Measurements from ENCODE around the gene MX2.

Gene MX2

GRCh38 chr21:41447356-41447755 lies 85.5 kb downstream of the MX2 start:
- no peaks in the 10 kb centered on the region for H3K4me1 ChIP-seq (ENCODE audit: insufficient read depth, low read length)
- no peak overlapping the region for H3K9ac ChIP-seq (ENCODE audit: low read depth, low read length)
- no peaks in the 10 kb centered on the region for H3K9me3 ChIP-seq (ENCODE audit: control insufficient read depth, insufficient read depth, low read length)
- no peaks in the 10 kb centered on the region for H3K36me3 ChIP-seq (ENCODE audit: insufficient read depth, low read length)

- H3K9me3 ChIP-seq (ENCODE audit: control insufficient read depth, insufficient read depth, low read length), result no peaks in the 10 kb centered on the region
- H3K36me3 ChIP-seq (ENCODE audit: insufficient read depth, low read length), result no peaks in the 10 kb centered on the region
- H3K4me1 ChIP-seq (ENCODE audit: insufficient read depth, low read length), result peaks cover 7% of the 10 kb centered on the region; the same call in 1 of the 2 replicates
- no peak overlapping the region for H3K9ac ChIP-seq (ENCODE audit: low read depth, low read length)
Observed at GRCh38 chr21:41449613-41450012, 87.8 kb downstream of the MX2 start.

DNA sequence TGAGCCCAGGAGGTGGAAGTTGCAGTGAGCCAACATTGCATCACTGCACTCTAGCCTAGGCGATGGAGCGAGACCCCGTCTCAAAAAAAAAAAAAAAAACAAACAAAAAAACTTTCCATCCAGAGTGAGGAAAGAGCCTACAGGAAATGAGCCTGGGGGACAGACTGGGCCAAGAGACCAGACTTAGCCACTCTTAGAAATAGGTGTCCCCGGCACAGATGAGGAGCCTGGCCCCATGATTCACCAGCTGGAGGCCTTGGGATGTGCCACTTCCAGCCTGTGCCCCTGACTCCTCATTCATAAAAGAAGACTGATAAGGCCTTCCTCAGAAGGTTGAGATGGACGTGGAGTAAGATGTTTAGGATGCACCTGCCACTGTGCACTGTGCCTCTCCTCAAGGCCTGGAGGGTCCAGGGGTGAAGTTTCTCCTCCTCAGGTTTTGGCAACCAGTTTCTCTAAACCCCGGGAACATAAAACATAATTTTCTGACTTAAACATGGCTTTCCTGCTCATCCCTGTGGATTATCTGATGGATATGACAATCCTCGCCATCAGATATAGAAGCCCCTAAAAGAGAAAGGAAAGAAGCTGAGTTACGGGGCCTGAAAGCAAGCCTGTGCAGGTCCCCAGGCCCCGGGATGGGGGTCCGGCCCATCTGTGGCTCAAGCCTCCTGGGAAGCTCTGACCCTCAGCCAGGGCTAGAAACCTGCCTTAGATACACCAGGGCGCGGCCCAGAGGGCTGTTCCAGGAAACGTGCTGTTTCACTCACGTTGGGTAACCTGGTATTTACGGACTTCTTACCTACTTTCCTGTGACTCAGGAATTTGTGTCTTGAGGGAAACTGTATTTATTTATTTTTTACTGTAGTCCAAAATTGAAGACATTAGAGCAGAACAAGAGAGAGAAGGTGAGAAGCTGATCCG lies 90.2 kb downstream of the MX2 start:
- peaks cover 7% of the 10 kb centered on the region; the same call in 1 of the 2 replicates for H3K4me1 ChIP-seq (ENCODE audit: insufficient read depth, low read length)
- no peak overlapping the region for H3K9ac ChIP-seq (ENCODE audit: low read depth, low read length)
- no peaks in the 10 kb centered on the region for H3K9me3 ChIP-seq (ENCODE audit: control insufficient read depth, insufficient read depth, low read length)
- no peaks in the 10 kb centered on the region; the same call in 1 of the 2 replicates for H3K36me3 ChIP-seq (ENCODE audit: insufficient read depth, low read length)

GRCh38 chr21:41453198-41453597 lies 91.4 kb downstream of the MX2 start:
- Histone ChIP-seq H3K4me1 (ENCODE audit: insufficient read depth, low read length) (peaks cover 7% of the 10 kb centered on the region; the same call in 1 of the 2 replicates), H3K9me3 (ENCODE audit: control insufficient read depth, insufficient read depth, low read length) (no peaks in the 10 kb centered on the region), H3K36me3 (ENCODE audit: insufficient read depth, low read length) (no peaks in the 10 kb centered on the region; the same call in 1 of the 2 replicates), H3K9ac (ENCODE audit: low read depth, low read length) (no peak overlapping the region)

DNA sequence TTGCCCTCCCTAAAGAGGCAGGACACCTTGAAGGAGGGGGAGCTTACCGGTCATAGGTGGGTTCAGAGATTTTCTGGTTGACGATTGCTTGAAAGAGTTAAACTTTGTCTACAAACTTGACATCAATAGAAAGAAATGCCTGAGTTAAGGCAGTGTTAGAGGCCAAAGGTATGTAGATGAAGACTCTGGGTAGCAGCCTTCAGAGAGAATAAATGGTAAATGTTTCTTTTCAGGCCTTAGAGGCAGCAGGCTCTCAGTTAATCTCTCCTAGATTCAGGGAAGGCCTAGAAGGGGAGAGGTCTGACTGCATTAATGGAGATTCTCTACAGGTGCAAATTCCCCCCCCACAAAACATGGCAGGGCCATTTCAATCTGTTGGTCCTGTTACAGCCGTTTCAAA lies 91.9 kb downstream of the MX2 start:
- H3K4me1 ChIP-seq (ENCODE audit: insufficient read depth, low read length), result peaks cover 7% of the 10 kb centered on the region; the same call in 1 of the 2 replicates
- no peaks in the 10 kb centered on the region for H3K9me3 ChIP-seq (ENCODE audit: control insufficient read depth, insufficient read depth, low read length)
- no peak overlapping the region for H3K9ac ChIP-seq (ENCODE audit: low read depth, low read length)
- H3K36me3 ChIP-seq (ENCODE audit: insufficient read depth, low read length), result no peaks in the 10 kb centered on the region; the same call in 1 of the 2 replicates

DNA sequence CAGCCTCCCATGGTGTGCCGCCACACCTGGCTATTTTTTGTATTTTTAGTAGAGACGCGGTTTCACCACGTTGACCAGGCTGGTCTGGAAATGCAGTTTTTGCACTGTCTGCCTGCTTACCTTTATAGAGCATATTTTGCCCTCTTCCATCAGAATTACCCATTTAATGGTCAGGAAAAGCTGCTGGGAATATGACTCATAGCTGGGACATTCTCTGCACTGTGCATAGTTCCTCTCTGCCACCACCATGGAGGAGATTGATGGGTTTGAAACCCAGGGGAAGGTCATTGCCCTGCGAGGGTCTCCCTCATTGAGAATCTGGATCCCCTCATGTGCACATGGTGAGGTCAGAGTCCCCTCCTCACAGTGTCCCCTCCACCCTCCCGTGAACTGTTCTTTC lies 96.3 kb downstream of the MX2 start:
- peaks cover 7% of the 10 kb centered on the region; the same call in 1 of the 2 replicates for H3K4me1 ChIP-seq (ENCODE audit: insufficient read depth, low read length)
- no peaks in the 10 kb centered on the region; the same call in 1 of the 2 replicates for H3K36me3 ChIP-seq (ENCODE audit: insufficient read depth, low read length)
- H3K9ac ChIP-seq (ENCODE audit: low read depth, low read length), result no peak overlapping the region
- H3K9me3 ChIP-seq (ENCODE audit: control insufficient read depth, insufficient read depth, low read length), result no peaks in the 10 kb centered on the region

DNA sequence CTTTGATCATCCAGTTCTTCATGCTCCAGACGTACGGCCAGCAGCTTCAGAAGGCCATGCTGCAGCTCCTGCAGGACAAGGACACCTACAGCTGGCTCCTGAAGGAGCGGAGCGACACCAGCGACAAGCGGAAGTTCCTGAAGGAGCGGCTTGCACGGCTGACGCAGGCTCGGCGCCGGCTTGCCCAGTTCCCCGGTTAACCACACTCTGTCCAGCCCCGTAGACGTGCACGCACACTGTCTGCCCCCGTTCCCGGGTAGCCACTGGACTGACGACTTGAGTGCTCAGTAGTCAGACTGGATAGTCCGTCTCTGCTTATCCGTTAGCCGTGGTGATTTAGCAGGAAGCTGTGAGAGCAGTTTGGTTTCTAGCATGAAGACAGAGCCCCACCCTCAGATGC lies 96.7 kb downstream of the MX2 start:
- H3K36me3 ChIP-seq (ENCODE audit: insufficient read depth, low read length), result no peaks in the 10 kb centered on the region; the same call in 1 of the 2 replicates
- no peaks in the 10 kb centered on the region for H3K9me3 ChIP-seq (ENCODE audit: control insufficient read depth, insufficient read depth, low read length)
- peaks cover 5% of the 10 kb centered on the region; the same call in 1 of the 2 replicates for H3K4me1 ChIP-seq (ENCODE audit: insufficient read depth, low read length)
- H3K9ac ChIP-seq (ENCODE audit: low read depth, low read length), result no peak overlapping the region
